GM12878 (cell line): Measurements from ENCODE around the gene ADCK1. TPM values are rescaled to one million over a fixed set of nuclear protein-coding genes. Genes with fewer than 3 reads are reported as not detected.

Experiments
- ATAC-seq: fragments of 200-7000 bp; cut with Tn5 transposase; 3 replicates; pipeline ENCODE4 v1.9.1; 2020; ENCODE audit warnings: mild to moderate bottlenecking, moderate library complexity
- BruUV-seq: library from RNA; stranded (reverse); fragments of 400-500 nt; replicated peaks from 2 replicates; lab custom pipeline; 2021; lab: Mats Ljungman, UMichigan
- CTCF ChIA-PET: fragments of 300-600 bp; sonication (Branson Sonifier 250); formaldehyde crosslinking; extraction: SDS; loops from one replicate; lab custom pipeline; 2021; ENCODE audit warnings: inconsistent platforms; lab: Yijun Ruan, JAX
- POLR2A ChIA-PET: fragments of 350-600 bp; formaldehyde crosslinking; extraction: SDS; loops from one replicate; lab custom pipeline; 2021; ENCODE audit warnings: inconsistent platforms; lab: Charles Lee
- RAD21 ChIA-PET: fragments of 300-600 bp; sonication (Branson Sonifier 250); formaldehyde crosslinking; loops from one replicate; lab custom pipeline; 2023; ENCODE audit warnings: antibody characterized with exemption; ENCODE audit not compliant: unreplicated experiment; lab: Charles Lee
- SMC1A ChIA-PET: fragments of 300-600 bp; sonication (Branson Sonifier 250); formaldehyde crosslinking; loops from one replicate; lab custom pipeline; 2023; ENCODE audit not compliant: unreplicated experiment, uncharacterized antibody; lab: Charles Lee
- DNase-seq: peaks from one replicate; pipeline ENCODE4 v3.0.0-alpha.2; 2011; ENCODE audit warnings: low read depth, low spot score
- FAIRE-seq: peaks from 3 replicates; lab custom pipeline; 2011; peaks lifted over from hg19 to GRCh38; lab: Jason Lieb, UNC
- H2AFZ ChIP-seq: 2 replicates; pipeline ENCODE4 v1.6.0; 2011; ENCODE audit warnings: low read depth, low read length, control low read depth; ENCODE audit not compliant: control insufficient read depth
- H3K27ac ChIP-seq: 2 replicates; pipeline ENCODE4 v1.5.1; 2011; ENCODE audit warnings: control low read depth; ENCODE audit not compliant: control insufficient read depth, insufficient read depth
- H3K27me3 ChIP-seq, 2 experiments: replicated peaks in 1 of 2; 2 replicates each; pipeline versions ENCODE4 v1.6.0 to v1.6.1; 2011; ENCODE audit warnings: low read length in 1 of 2; ENCODE audit not compliant: control insufficient read depth in 2 of 2, insufficient read depth in 2 of 2
- H3K36me3 ChIP-seq, 2 experiments: 2 replicates each; pipeline ENCODE4 v1.5.1; 2011; ENCODE audit warnings: low read length in 1 of 2; ENCODE audit not compliant: control insufficient read depth in 2 of 2, insufficient read depth in 2 of 2
- H3K4me1 ChIP-seq: 2 replicates; pipeline ENCODE4 v1.6.1; 2011; ENCODE audit warnings: mild to moderate bottlenecking, low read length, moderate library complexity, mixed read lengths; ENCODE audit not compliant: control insufficient read depth, insufficient read depth
- H3K4me2 ChIP-seq: 2 replicates; pipeline ENCODE4 v1.6.0; 2011; ENCODE audit warnings: control low read depth; ENCODE audit not compliant: control insufficient read depth, insufficient read depth
- H3K4me3 ChIP-seq: fragments of 200-600 bp; sonication (generic); 2 replicates; pipeline ENCODE4 v1.5.1; 2016
- H3K79me2 ChIP-seq: 2 replicates; pipeline ENCODE4 v1.6.0; 2011; ENCODE audit warnings: low read length; ENCODE audit not compliant: control insufficient read depth, insufficient read depth
- H3K9ac ChIP-seq: 2 replicates; pipeline ENCODE4 v1.8.0; 2011; ENCODE audit warnings: low read length, control low read depth, mixed read lengths; ENCODE audit not compliant: control insufficient read depth, insufficient read depth
- H3K9me3 ChIP-seq: replicated peaks from 3 replicates; pipeline ENCODE4 v1.5.1; 2011; ENCODE audit warnings: mild to moderate bottlenecking, low read length; ENCODE audit not compliant: control insufficient read depth, insufficient read depth
- H4K20me1 ChIP-seq: 2 replicates; pipeline ENCODE4 v1.6.0; 2011; ENCODE audit not compliant: control insufficient read depth, insufficient read depth
- BACH1 ChIP-seq: fragments of 450-650 bp; IDR thresholded peaks from 2 replicates; pipeline ENCODE4 v1.6.1; 2017; ENCODE audit warnings: mild to moderate bottlenecking, borderline replicate concordance
- BMI1 ChIP-seq: fragments of 450-650 bp; IDR thresholded peaks from 2 replicates; pipeline ENCODE4 v1.6.1; 2016; ENCODE audit warnings: mild to moderate bottlenecking, moderate library complexity, borderline replicate concordance
- EED ChIP-seq: sonication (generic); IDR thresholded peaks from 2 replicates; pipeline ENCODE4 v1.6.1; 2016; ENCODE audit warnings: antibody characterized with exemption, low read depth
- MTA3 ChIP-seq: IDR thresholded peaks from 2 replicates; pipeline ENCODE4 v1.6.1; 2012; ENCODE audit warnings: low read length, inconsistent platforms, borderline replicate concordance
- NFYA ChIP-seq: IDR thresholded peaks from 2 replicates; pipeline ENCODE4 v1.6.1; 2011; ENCODE audit warnings: low read depth, mild to moderate bottlenecking, low read length, improper control_type of control experiment, borderline replicate concordance
- NR2F1 ChIP-seq: fragments of 450-650 bp; conservative IDR thresholded peaks from 2 replicates; pipeline ENCODE4 v1.6.1; 2017; ENCODE audit warnings: mild to moderate bottlenecking
- RFX5 ChIP-seq: IDR thresholded peaks from 2 replicates; pipeline ENCODE4 v1.6.1; 2011; ENCODE audit warnings: low read depth, low read length, improper control_type of control experiment
- RUNX3 ChIP-seq: IDR thresholded peaks from 2 replicates; pipeline ENCODE4 v1.6.1; 2012; ENCODE audit warnings: low read length, inconsistent platforms
- SIX5 ChIP-seq: IDR thresholded peaks from 2 replicates; pipeline ENCODE4 v1.6.1; 2011; ENCODE audit warnings: mild to moderate bottlenecking, low read depth, low read length, moderate library complexity; ENCODE audit not compliant: severe bottlenecking
- STAT3 ChIP-seq: IDR thresholded peaks from 2 replicates; pipeline ENCODE4 v1.6.1; 2011; ENCODE audit warnings: low read depth, low read length, improper control_type of control experiment
- TAF1 ChIP-seq: IDR thresholded peaks from 2 replicates; pipeline ENCODE4 v1.6.1; 2011; ENCODE audit warnings: mild to moderate bottlenecking, low read depth, low read length, borderline replicate concordance
- WGBS: methylation state at CpG from one replicate; pipeline ENCODE4 v1.1.6; 2016; ENCODE audit warnings: low lambda C conversion rate; ENCODE audit not compliant: insufficient replicate concordance, insufficient coverage; ENCODE audit errors: missing lambda C conversion rate; 5-methylcytosine and 5-hydroxymethylcytosine counted together
- in situ Hi-C: fragments of 300-500 bp; cut with MboI; formaldehyde crosslinking; loops from 9 replicates; pipeline ENCODE4 v1.14.3; 2018; ENCODE audit warnings: mixed read lengths
- intact Hi-C: fragments of 100-400 bp; cut with micrococcal nuclease; formaldehyde crosslinking; loops from one replicate; pipeline ENCODE4 v1.14.2; 2022; ENCODE audit not compliant: unreplicated experiment
- polyA plus RNA-seq, 11 experiments: library from polyadenylated mRNA; depleted of rRNA in 4 of 11; unstranded in 6 of 11; stranded (reverse) in 5 of 11; fragments of >200 nt; fragmentation: Nextera tagmentation in 4 of 11; fragmentation: Illumina TruSeq in 1 of 11; extraction: Ambion mirVana in 4 of 11; extraction: Trizol in 1 of 11; gene quantifications; 1 replicate in 1 of 11; 2 replicates in 10 of 11; pipeline versions ENCODE4 v1.2.1 to v1.2.3, GENCODE V29; 2011 to 2016; ENCODE audit warnings: inconsistent platforms in 2 of 11, missing spikeins in 2 of 11, low read depth in 1 of 11
- total RNA-seq, 4 experiments: library from RNA; depleted of rRNA in 3 of 4; stranded (reverse); fragments of >200 nt in 3 of 4; fragmentation: Illumina TruSeq in 1 of 4; extraction: Trizol in 1 of 4; gene quantifications; 2 replicates each; pipeline versions ENCODE4 v1.2.1 to v1.2.3, GENCODE V29; 2013 to 2021
- TF ChIP-seq, protein P1 (sequence below): IDR thresholded peaks from 2 replicates; pipeline ENCODE4 v1.6.1; 2012; ENCODE audit warnings: mild to moderate bottlenecking, low read depth, low read length
- TF ChIP-seq, protein P2 (sequence below): IDR thresholded peaks from 2 replicates; pipeline ENCODE4 v1.6.1; 2012; ENCODE audit warnings: low read depth, low read length, improper control_type of control experiment
- TF ChIP-seq, protein P3 (sequence below): fragments of 450-650 bp; IDR thresholded peaks from 2 replicates; pipeline ENCODE4 v1.6.1; 2017; ENCODE audit warnings: mild to moderate bottlenecking, moderate library complexity

ADCK1 gene
- total and polyA plus RNA-seq, 10 of the 15 experiments (the other 5 are each of a cell fraction or from before 2014, with no cell fraction given): 3.3 to 8.5 (median 5.1) TPM

DNA sequence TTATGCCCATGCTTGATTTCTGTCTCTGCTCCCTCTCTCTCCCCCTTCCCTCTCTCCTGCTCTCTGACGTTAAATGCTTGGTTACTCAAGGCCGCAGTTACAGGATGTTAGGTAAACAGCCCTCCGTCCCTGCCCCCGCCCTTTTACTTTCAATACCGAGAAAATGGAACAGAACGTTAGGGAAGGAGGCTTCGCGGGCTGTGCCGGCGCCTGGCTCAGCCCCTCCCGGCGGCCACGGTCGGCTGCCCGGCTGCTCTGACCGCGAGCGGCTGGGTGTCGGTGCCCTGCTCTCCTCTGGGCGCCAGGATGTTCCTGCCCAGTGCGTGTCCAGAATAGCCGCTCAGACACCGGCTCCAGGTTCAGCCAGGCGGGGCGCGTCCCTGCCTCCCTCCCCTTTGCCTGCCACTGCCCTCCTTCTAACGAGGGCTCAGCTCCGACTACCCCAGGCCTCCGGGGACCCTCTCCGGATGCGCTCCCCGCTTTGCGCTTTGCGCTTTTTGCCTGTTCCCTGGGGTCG, 166.1 kb downstream of the ADCK1 start (continued):
- TF ChIP-seq, protein P1, sequence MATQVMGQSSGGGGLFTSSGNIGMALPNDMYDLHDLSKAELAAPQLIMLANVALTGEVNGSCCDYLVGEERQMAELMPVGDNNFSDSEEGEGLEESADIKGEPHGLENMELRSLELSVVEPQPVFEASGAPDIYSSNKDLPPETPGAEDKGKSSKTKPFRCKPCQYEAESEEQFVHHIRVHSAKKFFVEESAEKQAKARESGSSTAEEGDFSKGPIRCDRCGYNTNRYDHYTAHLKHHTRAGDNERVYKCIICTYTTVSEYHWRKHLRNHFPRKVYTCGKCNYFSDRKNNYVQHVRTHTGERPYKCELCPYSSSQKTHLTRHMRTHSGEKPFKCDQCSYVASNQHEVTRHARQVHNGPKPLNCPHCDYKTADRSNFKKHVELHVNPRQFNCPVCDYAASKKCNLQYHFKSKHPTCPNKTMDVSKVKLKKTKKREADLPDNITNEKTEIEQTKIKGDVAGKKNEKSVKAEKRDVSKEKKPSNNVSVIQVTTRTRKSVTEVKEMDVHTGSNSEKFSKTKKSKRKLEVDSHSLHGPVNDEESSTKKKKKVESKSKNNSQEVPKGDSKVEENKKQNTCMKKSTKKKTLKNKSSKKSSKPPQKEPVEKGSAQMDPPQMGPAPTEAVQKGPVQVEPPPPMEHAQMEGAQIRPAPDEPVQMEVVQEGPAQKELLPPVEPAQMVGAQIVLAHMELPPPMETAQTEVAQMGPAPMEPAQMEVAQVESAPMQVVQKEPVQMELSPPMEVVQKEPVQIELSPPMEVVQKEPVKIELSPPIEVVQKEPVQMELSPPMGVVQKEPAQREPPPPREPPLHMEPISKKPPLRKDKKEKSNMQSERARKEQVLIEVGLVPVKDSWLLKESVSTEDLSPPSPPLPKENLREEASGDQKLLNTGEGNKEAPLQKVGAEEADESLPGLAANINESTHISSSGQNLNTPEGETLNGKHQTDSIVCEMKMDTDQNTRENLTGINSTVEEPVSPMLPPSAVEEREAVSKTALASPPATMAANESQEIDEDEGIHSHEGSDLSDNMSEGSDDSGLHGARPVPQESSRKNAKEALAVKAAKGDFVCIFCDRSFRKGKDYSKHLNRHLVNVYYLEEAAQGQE: no peak
- TF ChIP-seq SIX5 (no peak), EED (0 out of 2 replicates have a peak, but pooled peaks have one; percentile 18), BMI1 (no peak)
- TF ChIP-seq, protein P2, sequence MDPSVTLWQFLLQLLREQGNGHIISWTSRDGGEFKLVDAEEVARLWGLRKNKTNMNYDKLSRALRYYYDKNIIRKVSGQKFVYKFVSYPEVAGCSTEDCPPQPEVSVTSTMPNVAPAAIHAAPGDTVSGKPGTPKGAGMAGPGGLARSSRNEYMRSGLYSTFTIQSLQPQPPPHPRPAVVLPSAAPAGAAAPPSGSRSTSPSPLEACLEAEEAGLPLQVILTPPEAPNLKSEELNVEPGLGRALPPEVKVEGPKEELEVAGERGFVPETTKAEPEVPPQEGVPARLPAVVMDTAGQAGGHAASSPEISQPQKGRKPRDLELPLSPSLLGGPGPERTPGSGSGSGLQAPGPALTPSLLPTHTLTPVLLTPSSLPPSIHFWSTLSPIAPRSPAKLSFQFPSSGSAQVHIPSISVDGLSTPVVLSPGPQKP: no peak

DNA sequence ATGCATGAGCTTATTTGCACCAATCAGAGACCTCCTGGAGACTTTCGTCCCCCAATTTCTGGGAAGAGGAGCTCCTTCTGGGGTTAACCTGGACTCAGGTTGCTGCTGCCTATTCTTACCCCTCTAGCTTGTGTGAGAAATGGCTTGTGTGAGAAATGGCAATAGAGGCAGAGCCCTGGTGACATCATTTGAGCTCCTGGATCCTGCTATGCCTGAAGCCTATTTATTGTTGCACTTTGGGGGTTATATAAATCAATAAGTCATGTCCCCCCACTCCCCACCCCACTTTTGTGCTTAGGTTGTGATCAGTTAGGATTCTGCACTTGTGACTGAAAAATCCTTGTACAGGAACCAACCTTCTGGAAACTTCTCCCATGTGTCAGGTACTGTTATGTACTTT, 167.2 kb downstream of the ADCK1 start:
- Histone ChIP-seq H3K9ac (no peak overlapping the region), H3K27ac (no peak overlapping the region), H2AFZ (no peak overlapping the region), H3K36me3 (no peaks in the 10 kb centered on the region), H3K9me3 (no peaks in the 10 kb centered on the region), H3K4me3 (no peak overlapping the region), H3K4me1 (0 out of 2 replicates have a peak, but pooled peaks cover 6% of the 10 kb centered on the region), H3K27me3 (no peaks in the 10 kb centered on the region), H3K79me2 (no peaks in the 10 kb centered on the region), H3K4me2 (no peak overlapping the region), H4K20me1 (no peaks in the 10 kb centered on the region)
- no peak for FAIRE-seq
- no peak for DNase-seq
- RAD21 ChIA-PET: no interaction called here
- POLR2A ChIA-PET: no interaction called here
- BruUV-seq: no TSS peak
- ATAC-seq: no peak
- CTCF ChIA-PET: interaction anchor here (0.7 kb wide), 2 partner anchors 105 to 166 kb away, joined by 3 read pairs; no protein-coding TSS in a partner anchor
- 100% methylated on average over 1 of the region's 1 CpG for WGBS
- SMC1A ChIA-PET: no interaction called here
- intact Hi-C loops: no loop called here
- in situ Hi-C loops: no loop called here
- TF ChIP-seq MTA3: no peak
- TF ChIP-seq TAF1: no peak
- no peak for TF ChIP-seq BACH1
- TF ChIP-seq NR2F1: no peak
- TF ChIP-seq NFYA: no peak
- TF ChIP-seq, protein P3, sequence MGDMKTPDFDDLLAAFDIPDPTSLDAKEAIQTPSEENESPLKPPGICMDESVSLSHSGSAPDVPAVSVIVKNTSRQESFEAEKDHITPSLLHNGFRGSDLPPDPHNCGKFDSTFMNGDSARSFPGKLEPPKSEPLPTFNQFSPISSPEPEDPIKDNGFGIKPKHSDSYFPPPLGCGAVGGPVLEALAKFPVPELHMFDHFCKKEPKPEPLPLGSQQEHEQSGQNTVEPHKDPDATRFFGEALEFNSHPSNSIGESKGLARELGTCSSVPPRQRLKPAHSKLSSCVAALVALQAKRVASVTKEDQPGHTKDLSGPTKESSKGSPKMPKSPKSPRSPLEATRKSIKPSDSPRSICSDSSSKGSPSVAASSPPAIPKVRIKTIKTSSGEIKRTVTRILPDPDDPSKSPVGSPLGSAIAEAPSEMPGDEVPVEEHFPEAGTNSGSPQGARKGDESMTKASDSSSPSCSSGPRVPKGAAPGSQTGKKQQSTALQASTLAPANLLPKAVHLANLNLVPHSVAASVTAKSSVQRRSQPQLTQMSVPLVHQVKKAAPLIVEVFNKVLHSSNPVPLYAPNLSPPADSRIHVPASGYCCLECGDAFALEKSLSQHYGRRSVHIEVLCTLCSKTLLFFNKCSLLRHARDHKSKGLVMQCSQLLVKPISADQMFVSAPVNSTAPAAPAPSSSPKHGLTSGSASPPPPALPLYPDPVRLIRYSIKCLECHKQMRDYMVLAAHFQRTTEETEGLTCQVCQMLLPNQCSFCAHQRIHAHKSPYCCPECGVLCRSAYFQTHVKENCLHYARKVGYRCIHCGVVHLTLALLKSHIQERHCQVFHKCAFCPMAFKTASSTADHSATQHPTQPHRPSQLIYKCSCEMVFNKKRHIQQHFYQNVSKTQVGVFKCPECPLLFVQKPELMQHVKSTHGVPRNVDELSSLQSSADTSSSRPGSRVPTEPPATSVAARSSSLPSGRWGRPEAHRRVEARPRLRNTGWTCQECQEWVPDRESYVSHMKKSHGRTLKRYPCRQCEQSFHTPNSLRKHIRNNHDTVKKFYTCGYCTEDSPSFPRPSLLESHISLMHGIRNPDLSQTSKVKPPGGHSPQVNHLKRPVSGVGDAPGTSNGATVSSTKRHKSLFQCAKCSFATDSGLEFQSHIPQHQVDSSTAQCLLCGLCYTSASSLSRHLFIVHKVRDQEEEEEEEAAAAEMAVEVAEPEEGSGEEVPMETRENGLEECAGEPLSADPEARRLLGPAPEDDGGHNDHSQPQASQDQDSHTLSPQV: no peak
- TF ChIP-seq RUNX3: no peak
- no peak for TF ChIP-seq STAT3
- no peak for TF ChIP-seq RFX5
